ENCODE measurements around the gene DPH2. TPM values are rescaled to one million over a fixed set of nuclear protein-coding genes. Genes with fewer than 3 reads are reported as not detected.

DPH2 gene
- total and polyA plus RNA-seq, 10 of the 15 experiments (the other 5 are each of a cell fraction or from before 2014, with no cell fraction given): 13.1 to 82.9 (median 52.0) TPM

DNA sequence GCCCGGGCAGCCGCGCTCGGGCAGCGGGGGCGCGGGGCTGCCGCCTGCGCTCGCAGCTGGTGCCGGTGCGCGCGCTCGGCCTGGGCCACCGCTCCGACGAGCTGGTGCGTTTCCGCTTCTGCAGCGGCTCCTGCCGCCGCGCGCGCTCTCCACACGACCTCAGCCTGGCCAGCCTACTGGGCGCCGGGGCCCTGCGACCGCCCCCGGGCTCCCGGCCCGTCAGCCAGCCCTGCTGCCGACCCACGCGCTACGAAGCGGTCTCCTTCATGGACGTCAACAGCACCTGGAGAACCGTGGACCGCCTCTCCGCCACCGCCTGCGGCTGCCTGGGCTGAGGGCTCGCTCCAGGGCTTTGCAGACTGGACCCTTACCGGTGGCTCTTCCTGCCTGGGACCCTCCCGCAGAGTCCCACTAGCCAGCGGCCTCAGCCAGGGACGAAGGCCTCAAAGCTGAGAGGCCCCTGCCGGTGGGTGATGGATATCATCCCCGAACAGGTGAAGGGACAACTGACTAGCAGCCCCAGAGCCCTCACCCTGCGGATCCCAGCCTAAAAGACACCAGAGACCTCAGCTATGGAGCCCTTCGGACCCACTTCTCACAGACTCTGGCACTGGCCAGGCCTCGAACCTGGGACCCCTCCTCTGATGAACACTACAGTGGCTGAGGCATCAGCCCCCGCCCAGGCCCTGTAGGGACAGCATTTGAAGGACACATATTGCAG lies 33.2 kb upstream of the DPH2 start:
- peaks cover 11% of the 10 kb centered on the region for H3K4me1 ChIP-seq (ENCODE audit: control insufficient read depth, insufficient read depth, low read length)
- ATAC-seq (peak; percentile 17; the same call in 1 of the 3 replicates), DNase-seq (ENCODE audit: low read depth, low spot score) (no peak), FAIRE-seq (no peak)
- H3K9ac ChIP-seq (ENCODE audit: control insufficient read depth, insufficient read depth, low read length): no peak overlapping the region
- CTCF ChIA-PET: interaction anchor here (0.8 to 19.3 kb wide), 4 partner anchors 173 to 408 kb away, joined by 4 to 1117 read pairs (median 71); partner anchors contain the start of gene KDM4A
- H3K27me3 ChIP-seq (replicated peaks in 1 of 2; ENCODE audit: control insufficient read depth in 2 of 2, insufficient read depth in 2 of 2, low read length in 1 of 2): no peaks in the 10 kb centered on the region
- RAD21 ChIA-PET (ENCODE audit: unreplicated experiment): interaction anchor here (1.4 to 13.3 kb wide), 3 partner anchors 8 to 170 kb away, joined by 3 to 587 read pairs (median 54); partner anchors contain the start of gene IPO13
- H3K79me2 ChIP-seq (ENCODE audit: control insufficient read depth, insufficient read depth, low read length): no peaks in the 10 kb centered on the region
- POLR2A ChIA-PET: interaction anchor here (0.6 kb wide), 1 partner anchor 57 kb away, joined by 3 read pairs; no protein-coding TSS in a partner anchor
- no peaks in the 10 kb centered on the region for H4K20me1 ChIP-seq (ENCODE audit: control insufficient read depth, insufficient read depth)
- H3K9me3 ChIP-seq (replicated peaks; ENCODE audit: control insufficient read depth, insufficient read depth, low read length): no peaks in the 10 kb centered on the region
- no peaks in the 10 kb centered on the region for H3K36me3 ChIP-seq (ENCODE audit: control insufficient read depth in 2 of 2, insufficient read depth in 2 of 2, low read length in 1 of 2)
- TF ChIP-seq IRF5 (IDR thresholded peaks at IDR 0.05; ENCODE audit: borderline replicate concordance): no peak
- no peak for TF ChIP-seq PBX3 (IDR thresholded peaks at IDR 0.05; ENCODE audit: insufficient replicate concordance, low read depth, low read length)
- TF ChIP-seq MTA2 (IDR thresholded peaks at IDR 0.05; ENCODE audit: low read depth): no peak
- no peak for TF ChIP-seq WRNIP1 (IDR thresholded peaks at IDR 0.05; ENCODE audit: borderline replicate concordance, low read depth, low read length)
- TF ChIP-seq, protein P1, sequence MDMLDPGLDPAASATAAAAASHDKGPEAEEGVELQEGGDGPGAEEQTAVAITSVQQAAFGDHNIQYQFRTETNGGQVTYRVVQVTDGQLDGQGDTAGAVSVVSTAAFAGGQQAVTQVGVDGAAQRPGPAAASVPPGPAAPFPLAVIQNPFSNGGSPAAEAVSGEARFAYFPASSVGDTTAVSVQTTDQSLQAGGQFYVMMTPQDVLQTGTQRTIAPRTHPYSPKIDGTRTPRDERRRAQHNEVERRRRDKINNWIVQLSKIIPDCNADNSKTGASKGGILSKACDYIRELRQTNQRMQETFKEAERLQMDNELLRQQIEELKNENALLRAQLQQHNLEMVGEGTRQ (IDR thresholded peaks at IDR 0.05; ENCODE audit: borderline replicate concordance, low read depth, low read length): no peak
- peak; percentile 64 for TF ChIP-seq HDAC6 (IDR thresholded peaks at IDR 0.05; ENCODE audit: unreplicated experiment)
- TF ChIP-seq KDM1A (IDR thresholded peaks at IDR 0.05; ENCODE audit: borderline replicate concordance): no peak
- TF ChIP-seq POLR2AphosphoS2 (IDR thresholded peaks at IDR 0.05; ENCODE audit: low read depth, low read length): no peak
- TF ChIP-seq CTCF (IDR thresholded peaks at IDR 0.05 in 2 of 3, conservative IDR thresholded peaks at IDR 0.05 in 1 of 3; ENCODE audit: control insufficient read depth in 2 of 3, extremely low read depth in 1 of 3, insufficient read depth in 1 of 3, low read depth in 3 of 3, low read length in 3 of 3): 0 out of 6 replicates have a peak, but pooled peaks of 1 of the 3 experiments have one; percentile 2
- no peak for TF ChIP-seq ZNF24 (IDR thresholded peaks at IDR 0.05)
- TF ChIP-seq JUND (IDR thresholded peaks at IDR 0.05; ENCODE audit: low read depth, low read length): no peak
- TF ChIP-seq EGR1 (IDR thresholded peaks at IDR 0.05; ENCODE audit: borderline replicate concordance in 1 of 2, low read depth in 2 of 2, low read length in 2 of 2): peak in 1 of 2 experiments; percentile 21; a peak in 1 of 3 replicates
- 20% methylated on average over 40 of the region's 56 CpGs for WGBS (ENCODE audit: insufficient coverage, insufficient replicate concordance, low lambda C conversion rate, missing lambda C conversion rate)
- H3K27ac ChIP-seq (ENCODE audit: control insufficient read depth, insufficient read depth): no peak overlapping the region
- in situ Hi-C loops (cut with MboI): loop anchor here (5.0 kb wide), 1 partner anchor 409 kb away; no protein-coding TSS in a partner anchor
- SMC1A ChIA-PET (ENCODE audit: uncharacterized antibody, unreplicated experiment): interaction anchor here (1.5 to 8.7 kb wide), 3 partner anchors 83 to 287 kb away, joined by 3 to 481 read pairs (median 6); partner anchors contain the start of gene KDM4A
- H2AFZ ChIP-seq (ENCODE audit: control insufficient read depth, low read depth, low read length): peak overlapping the region; percentile 36
- H3K4me3 ChIP-seq: 0 out of 2 replicates have a peak overlapping the region, but pooled peaks have one; percentile 44
- intact Hi-C loops (cut with micrococcal nuclease; ENCODE audit: unreplicated experiment): no loop called here
- no TSS peak for BruUV-seq (replicated peaks)
- H3K4me2 ChIP-seq (ENCODE audit: control insufficient read depth, insufficient read depth): peak overlapping the region; percentile 67; the same call in 1 of the 2 replicates

Measured in GM12878 (cell line).